GM21381 (cell line): ENCODE results near the gene TMEM178B.

Source experiments
- ATAC-seq: cut with Tn5 transposase; IDR thresholded peaks from one replicate; pipeline ENCODE4 v1.9.1; 2021; ENCODE audit warnings: mild to moderate bottlenecking, moderate library complexity; ENCODE audit not compliant: unreplicated experiment

TMEM178B gene

DNA sequence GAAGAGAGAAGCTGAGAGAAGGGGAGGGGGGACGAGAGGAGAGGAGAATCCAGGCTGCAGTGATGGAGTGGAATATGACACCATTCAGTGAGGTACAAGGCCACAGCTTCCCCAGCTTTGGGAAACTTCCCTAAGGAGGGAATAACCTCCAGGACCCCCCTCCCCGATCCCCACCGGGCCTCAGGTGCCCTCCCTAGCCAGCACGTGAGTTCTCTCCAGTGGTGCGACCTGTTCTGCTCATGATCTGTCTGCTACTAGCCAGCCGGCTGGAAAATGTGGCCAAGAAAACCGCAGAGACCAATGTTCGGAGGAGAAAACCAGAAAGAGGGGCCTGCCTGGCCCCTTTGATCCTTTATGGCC, 437.4 kb downstream of the TMEM178B start:
- ATAC-seq, result no peak

DNA sequence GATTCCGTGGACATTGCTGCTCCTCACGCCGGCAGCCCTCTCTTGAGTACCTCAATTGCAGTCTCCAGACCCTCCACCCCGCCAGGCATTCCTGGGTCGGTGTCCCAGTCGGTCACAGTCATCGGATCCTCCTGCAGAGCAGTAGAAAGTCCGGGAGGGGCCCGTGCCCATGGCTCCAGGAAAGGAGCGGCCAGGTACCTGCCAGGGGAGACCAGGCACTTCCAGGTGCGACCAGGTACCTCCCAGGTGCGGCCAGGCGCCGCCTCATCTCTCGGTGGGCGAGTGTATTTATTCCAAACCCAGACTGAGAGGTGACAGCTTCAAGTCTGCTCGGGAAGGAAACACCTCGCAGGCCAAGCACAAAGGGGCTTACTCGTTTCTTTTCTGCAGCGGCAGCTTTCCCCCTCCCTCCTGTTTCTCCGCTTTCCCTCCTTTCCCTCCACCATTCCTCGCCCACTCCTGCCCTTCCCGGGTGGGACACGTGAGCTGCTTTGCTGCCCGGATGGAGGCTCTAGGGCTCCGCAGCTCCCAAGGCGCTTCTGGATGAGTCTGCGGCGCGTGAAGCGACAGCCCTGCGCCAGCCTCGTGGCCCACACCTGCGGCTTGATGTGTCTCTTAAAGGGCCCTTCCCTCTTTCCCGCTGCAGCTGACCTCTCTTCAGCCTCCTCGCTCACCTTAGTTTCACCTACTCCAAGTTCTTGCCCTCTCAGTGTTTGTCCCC, 438.0 kb downstream of the TMEM178B start:
- ATAC-seq, result no peak

DNA sequence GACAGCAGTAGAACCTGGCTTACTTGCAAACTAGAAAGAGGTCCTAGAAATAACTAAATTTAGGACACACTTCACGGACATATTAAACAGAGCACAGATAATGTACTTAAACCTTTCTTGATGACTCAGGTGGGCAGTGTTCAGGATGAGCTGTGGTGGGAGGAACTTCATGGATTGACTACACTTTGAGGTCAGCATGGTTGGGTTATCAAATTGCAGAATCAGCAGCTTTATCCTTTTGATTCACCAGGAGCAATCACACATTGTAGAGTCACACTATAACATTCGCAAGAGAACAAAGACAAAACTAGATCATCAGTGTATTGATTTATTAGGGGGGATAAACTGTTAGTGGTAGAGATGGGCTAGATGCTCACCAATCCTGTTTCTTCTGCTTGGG, 438.7 kb downstream of the TMEM178B start:
- ATAC-seq, result no peak

DNA sequence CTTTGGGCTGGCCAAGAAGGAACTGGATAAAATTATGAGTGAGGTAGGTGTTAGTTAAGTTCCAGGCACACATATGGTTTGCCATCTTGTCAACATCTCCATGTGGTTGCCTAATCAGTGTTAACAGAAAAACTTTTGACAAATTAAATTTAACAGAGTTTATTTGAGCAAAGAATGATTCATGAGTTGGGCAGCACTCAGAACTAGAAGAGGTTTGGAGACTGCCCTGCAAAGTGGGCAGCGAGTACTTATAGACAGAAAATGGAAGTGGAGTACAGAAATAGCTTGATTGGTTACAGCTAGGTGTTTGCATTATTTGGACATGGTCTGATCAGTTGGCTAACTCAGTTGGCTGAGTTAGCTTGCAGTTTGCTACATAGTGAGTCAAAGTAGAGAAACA, 439.9 kb downstream of the TMEM178B start:
- ATAC-seq, result no peak

DNA sequence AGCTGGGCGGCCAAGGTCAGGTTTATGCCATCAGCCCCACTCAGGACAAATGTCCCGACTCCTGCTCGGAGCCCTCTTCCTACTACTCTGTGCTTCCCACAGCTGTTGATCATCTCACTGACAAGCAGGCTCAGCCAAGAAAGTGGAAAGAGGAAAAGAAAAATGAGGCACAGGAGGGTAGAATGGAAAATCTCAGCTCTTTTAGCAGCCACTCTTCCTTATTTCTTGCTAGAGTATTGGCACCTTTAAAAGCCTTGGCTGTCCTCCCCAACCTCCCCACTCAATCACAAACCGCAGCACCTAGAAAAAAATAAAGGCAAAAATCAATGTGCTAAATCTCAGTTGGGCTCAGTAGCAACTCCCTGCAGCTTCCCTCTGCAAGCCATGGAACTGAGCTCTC, 442.1 kb downstream of the TMEM178B start:
- ATAC-seq, result no peak

DNA sequence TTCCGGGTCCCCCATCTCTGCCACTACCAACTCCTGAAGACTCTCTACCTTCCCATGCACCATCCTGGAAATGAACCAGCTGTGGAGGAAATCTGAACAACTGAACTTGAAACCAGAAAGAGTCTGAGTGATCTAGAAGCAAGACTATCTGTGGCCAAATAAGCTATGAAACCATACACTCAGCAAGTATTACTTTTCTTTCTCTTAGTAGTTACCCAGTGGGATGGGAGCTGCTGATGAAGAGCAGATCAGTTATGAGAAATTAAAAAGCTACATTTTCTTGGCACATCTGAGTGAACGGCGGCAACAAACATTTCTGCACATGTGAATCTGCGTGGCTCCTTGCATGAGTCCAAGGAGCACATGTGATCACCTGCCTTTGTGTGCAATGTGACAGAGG, 445.8 kb downstream of the TMEM178B start:
- no peak for ATAC-seq

DNA sequence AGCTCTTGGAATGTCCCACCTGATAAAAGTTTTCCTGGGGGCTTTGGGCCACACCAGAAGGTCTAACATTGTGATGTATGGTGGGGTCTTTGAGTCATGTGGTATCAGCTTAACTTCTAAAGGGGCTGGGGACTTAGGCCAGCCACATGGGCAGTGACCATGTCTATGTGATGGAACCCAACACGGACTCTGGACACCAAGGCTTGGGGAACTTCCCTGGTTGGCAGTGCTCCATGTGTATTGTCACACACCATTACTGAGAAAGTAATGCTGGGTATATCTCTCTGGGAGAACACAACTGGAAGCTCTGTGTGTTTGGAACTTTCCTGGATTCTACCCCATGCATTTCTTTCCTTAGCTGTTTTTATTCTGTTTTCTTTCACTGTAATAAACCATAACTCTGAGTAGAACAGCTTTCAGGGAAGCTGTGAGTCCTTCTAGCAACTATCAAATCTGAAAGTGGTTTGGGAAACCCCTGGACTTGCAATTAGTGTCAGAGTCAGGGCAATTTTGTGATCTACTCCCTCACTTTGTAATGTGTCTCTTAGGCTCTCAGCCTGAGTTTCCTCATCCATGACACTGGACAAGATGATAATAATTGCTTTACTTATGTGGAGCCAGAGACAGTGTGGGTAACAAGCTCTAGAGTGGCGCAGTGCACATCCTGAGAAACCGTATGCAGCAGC, 448.9 kb downstream of the TMEM178B start:
- peak; percentile 54 for ATAC-seq

DNA sequence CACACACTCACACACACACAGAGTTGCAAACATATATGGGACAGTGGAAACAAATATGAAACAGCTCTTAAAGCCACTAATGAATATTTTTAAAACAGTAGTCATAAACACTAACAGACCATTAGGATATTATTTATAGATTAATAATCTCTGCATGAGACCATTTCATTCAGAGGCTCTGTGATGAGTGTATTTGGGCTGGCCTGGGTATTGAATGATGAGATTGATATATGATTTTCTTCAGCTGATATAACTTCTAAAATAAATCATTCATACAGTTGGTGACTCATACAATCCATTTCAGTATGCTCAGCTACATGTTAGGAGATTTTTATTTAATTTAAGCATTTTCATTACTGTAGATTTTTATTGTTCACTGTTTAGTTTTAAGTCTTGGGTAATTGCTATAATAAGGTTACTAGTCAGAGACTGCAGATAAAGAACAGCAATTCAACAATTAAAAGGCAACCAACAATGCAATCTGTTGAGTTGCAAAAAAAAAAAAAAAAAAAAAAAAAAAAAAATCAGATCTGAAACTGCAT, 452.2 kb downstream of the TMEM178B start:
- ATAC-seq, result no peak

DNA sequence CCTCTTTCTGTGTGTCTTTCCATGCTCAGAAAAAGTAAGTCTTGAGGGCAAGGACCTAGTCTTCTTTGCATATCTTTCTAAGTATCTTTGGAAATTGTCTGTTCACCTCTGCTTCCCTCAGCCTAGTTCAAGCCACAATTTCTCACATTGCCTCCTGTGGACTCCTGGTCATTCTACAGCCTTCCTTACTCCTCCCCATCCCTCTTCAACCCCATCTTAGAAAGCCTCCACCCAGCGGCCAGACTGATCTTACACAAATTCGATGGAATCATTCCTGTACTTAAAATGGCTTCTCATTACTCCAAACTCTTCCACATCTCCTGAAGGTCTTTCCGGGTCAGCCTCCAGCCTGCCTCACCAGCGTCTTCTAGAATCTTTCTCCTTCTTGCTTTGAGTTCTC, 453.2 kb downstream of the TMEM178B start:
- no peak for ATAC-seq

DNA sequence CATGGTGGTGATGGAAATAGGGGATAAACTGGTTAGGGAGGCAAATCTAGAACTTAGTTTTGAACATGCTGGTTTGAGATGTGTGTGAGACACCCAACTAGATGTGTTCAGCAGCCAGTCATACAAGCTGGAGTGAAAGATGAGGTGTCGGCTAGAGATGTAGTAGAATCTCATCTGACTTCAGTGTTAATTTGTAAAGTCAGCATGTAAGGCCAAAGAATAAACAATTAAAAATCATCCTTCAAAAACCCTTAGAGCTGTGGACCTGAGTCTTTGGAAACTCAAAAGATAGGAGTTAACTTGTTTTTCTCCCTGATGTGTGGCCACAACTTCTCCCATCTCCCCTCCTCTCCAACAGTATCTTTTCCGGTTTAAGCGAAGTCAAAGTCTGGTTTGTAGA, 454.5 kb downstream of the TMEM178B start:
- no peak for ATAC-seq
